Measurements from ENCODE around the gene MYO15B.

DNA sequence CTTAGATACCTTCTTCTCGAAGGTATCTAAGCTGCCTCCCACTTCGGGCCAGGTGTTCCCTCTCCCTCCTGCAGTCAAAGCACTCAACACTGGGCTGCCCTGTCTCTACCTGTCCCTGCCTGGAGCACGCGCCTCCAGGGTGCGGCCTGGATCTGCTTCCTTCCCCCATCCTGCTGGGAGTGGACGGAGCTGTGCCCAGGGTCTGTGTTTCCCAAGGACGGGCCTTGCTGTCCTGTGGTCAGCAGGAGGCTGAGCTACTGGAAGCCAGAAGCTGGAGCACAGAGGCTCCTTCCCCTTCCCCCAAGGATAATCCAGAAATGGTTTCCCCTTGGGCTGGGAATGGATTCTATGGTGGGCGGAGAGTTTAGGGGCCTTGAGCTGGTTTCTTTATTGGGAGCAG lies 45.4 kb upstream of the MYO15B start:
- TF ChIP-seq GATA2 (IDR thresholded peaks at IDR 0.05; ENCODE audit: low read depth, low read length) = no peak
- no peak for TF ChIP-seq GATA3 (IDR thresholded peaks at IDR 0.05; ENCODE audit: low read depth, low read length)

All from SH-SY5Y (cell line).